NCI-H446 treated with DMSO at 0.1 percent for 48 hours (cell line): Measurements from ENCODE around the gene PFDN4.

Experiments used
- DNase-seq: peaks from one replicate; lab custom pipeline; 2025; lab: John Stamatoyannopoulos, UW

The PFDN4 gene

GRCh38 chr20:54200487-54201267 is 7.2 kb upstream of the PFDN4 start:
- DNase-seq = no peak

DNA sequence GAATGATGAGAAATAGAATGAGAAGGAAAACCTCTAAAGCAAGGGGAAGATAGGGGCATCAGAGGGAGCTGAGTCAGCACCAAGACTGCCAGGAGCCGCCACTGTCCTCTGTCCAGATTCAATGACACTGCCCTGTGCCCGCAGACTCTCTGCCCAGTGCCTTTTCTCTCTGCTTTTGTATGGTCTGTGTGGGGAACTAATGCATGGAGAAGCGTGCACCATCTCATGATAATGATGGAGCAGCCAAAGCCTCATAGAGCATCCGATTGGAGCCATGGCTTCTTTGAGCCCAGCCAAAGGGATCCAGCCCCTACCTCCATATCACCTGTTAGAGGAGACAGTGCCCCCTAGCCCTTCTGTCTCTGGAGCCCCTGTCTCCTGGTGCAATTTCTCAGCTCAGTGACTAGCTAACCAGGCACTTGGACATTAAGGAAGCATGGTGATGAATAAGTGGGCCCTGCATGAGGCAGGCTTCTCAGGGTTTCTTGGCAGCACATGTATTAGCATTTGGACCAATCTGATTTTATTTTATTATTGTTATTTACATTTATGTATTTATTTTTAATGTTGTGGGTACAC is 6.5 kb upstream of the PFDN4 start:
- no peak for DNase-seq

DNA sequence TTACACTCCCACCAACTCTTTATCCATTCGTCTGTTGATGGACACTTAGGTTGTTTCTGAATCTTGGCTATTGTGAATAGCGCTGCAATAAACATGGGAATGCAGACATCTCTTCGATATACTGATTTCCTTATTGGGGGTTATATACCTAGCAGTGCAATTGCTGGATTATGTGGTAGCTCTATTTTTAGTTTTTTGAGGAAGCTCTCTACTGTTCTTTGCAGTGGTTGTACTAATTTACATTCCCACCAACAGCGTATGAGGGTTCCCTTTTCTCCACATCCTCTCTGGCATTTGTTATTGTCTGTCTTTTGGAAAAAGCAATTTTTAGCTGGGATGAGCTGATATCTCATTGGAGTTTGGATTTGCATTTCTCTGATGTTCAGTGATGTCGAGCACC is 4.6 kb upstream of the PFDN4 start:
- DNase-seq = no peak

DNA sequence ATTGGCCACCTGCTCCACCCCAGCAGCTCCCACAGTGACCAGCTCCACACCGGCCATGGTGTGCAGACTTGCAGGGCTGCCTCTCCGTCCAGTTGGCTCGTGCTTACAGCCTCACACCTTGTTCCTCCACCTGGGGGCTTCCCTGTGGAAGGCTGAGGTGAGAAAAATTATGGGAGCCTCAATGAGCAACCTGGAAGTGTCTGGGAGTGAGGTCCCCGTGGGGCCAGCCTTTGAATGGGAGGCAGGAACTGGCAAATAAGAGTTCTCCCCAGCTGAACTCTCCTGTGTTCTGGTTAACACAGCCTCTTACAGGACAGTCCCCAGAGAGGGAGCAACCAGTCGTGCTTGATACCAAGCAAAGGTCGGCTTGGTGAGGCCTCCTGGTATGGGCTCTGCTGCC is 3.8 kb upstream of the PFDN4 start:
- DNase-seq = no peak

GRCh38 chr20:54204481-54204880 is 3.4 kb upstream of the PFDN4 start:
- no peak for DNase-seq

GRCh38 chr20:54205450-54205849 is 2.4 kb upstream of the PFDN4 start:
- no peak for DNase-seq

- DNase-seq = no peak
Measured at GRCh38 chr20:54207053-54207742, 689 bp upstream of the PFDN4 start.

GRCh38 chr20:54208548-54209176 is 775 bp downstream of the PFDN4 start:
- DNase-seq = no peak

DNA sequence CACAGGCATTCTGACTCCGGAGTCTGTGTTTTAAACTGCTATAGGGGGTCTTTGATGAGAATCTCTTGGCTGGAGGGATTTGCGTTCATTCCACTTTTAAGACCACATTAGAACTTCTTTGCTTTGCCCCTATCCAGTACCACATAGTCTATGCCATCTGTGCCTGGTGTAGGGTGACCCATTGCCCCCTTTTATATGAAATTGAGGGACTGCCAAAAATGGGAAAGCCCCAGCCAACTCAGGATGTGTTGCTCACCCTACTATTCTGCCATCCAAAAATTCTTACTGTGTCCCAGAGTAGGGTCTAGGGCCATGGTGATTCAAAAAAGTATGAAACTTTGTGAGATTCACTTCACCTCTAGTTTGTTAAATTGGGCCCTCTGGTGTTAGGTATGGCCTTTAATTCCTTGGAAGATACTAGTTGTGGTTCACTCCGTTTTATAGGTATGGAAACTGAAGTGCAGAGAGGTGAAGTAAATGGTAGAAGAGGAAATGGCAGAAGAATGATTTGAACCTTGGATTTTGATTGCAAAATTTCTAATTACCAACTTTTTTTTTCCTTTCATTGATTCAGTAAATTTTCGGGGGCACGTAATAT is 1.4 kb downstream of the PFDN4 start:
- no peak for DNase-seq

DNA sequence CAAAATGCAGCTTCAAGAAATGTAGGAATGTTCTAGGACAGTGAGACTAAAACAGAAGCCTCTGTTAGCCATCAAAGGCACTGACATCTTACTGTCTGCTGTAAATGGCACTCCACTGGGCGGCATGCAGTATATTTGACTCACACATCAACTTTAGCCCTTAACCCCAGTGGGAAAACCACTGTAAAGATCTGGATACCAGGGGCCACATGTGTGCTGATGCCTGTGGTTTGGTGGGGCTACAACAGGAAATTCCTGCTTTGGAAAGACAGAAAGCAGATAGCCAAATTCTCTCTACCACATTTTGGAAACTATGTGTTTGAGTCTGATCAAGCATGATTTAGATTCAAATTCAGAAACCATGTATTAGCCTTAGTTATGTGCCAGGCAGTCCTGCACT is 4.3 kb downstream of the PFDN4 start:
- DNase-seq = no peak

GRCh38 chr20:54212871-54213270 is 5.0 kb downstream of the PFDN4 start:
- DNase-seq = no peak

- DNase-seq = no peak
Measured at GRCh38 chr20:54214566-54214965, 6.7 kb downstream of the PFDN4 start.

GRCh38 chr20:54215157-54215789 is 7.4 kb downstream of the PFDN4 start:
- no peak for DNase-seq

DNA sequence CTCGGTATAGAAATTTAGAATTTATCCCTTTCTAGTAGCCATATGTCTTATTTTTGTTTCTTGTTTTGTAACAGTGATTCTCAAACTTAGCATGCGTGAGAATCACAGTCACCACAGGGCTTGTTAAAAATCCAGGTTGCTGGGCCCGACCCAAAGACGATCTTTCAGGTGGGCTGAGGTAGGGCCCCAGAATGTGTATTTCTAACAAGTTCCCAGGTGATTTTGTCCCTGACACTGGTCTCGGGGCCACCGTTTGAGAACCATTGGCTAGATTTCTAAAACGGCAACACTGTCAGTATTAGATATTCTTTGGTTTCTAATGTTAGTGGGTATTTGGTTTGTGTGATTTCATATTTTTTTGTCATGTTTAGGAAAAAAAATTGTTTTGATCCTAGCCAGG is 9.9 kb downstream of the PFDN4 start:
- no peak for DNase-seq

GRCh38 chr20:54218470-54218869 is 10.6 kb downstream of the PFDN4 start:
- DNase-seq = no peak

- peak; percentile 14 for DNase-seq
Measured at GRCh38 chr20:54219751-54220426, 12.0 kb downstream of the PFDN4 start.

- no peak for DNase-seq
Measured at GRCh38 chr20:54220722-54221121, 12.8 kb downstream of the PFDN4 start.

DNA sequence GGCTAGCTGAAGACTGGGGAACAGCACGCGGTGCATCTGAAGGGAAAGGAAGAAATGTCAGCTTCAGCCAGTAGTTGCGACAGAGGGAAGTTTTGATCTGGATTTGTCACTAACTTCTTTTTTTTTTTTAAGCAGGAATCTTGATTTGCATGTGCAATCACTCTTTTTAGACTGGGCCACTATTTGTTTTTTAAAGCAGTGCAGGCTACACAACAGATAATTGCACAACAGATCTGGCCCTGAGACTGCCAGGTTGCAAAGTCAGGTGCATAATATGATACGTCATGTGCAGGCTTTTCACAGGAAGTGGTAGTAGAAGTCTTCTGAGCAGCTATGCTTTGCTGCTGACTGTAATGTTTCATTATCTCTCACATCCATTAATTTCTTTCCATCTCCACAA is 13.5 kb downstream of the PFDN4 start:
- no peak for DNase-seq

DNA sequence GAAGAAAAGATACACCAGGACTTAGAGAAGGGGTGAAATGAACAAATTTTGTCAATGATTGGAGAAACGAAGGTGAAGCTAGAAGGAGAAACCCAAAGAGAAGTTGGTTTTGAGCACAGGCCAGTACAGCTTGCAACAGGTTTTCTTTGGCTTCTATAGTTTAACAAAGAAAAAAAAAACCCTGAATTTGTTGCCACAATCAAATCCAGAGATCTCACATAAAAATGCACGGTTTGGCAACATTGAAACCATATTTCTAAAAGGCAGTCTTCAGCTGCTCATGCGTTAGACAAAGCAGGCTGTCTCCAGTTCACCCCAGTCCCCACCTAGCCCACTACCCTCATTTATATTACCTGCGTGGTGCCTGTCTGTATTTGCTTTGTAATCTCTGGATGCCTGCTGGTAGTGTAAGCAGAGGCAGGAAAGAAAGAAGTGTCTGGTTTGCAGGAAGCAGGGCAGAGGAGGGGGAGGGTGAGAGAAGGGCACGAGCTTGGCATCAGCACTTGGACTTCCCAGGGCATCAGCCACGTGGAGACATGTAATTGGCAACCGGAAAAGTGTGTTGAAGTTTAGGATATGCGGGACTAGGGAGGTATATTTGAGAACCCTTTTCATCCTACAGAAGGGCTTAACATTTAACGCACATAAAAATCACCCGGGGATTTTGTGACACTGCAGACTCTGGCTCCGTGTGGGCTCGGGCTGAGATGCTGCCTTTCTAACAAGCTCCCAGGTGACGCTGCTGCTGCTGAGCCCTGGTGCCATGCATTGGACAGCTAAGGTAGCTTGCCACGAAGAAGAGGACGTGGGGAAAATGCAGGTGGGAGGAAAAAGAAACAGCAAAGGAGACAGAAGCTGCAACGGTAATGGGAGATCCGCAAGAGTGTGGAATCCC is 14.4 kb downstream of the PFDN4 start:
- no peak for DNase-seq

DNA sequence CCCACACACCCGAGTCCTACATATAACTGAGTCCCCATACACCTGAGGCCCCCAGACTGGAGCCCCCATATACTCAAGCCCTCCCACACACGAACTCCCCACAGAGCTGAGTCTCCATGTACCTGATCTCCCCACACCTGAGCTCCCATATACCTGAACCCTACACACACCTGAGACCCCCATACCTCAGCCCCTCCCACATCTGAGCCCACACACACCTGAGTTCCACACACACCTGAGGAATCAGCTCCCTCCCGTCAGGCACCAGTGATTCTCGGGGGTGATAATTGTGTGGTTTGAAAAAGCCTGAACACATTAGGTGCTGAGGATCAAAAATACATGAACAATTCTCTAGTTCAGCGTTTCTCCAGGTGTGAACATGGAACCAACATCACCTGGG is 15.4 kb downstream of the PFDN4 start:
- no peak for DNase-seq
